Measurements from ENCODE around the gene AP5B1. TPM values are rescaled to one million over a fixed set of nuclear protein-coding genes. Genes with fewer than 3 reads are reported as not detected.

AP5B1 gene
- total RNA-seq, 1 experiment from 2014 or later = 9.4 TPM

DNA sequence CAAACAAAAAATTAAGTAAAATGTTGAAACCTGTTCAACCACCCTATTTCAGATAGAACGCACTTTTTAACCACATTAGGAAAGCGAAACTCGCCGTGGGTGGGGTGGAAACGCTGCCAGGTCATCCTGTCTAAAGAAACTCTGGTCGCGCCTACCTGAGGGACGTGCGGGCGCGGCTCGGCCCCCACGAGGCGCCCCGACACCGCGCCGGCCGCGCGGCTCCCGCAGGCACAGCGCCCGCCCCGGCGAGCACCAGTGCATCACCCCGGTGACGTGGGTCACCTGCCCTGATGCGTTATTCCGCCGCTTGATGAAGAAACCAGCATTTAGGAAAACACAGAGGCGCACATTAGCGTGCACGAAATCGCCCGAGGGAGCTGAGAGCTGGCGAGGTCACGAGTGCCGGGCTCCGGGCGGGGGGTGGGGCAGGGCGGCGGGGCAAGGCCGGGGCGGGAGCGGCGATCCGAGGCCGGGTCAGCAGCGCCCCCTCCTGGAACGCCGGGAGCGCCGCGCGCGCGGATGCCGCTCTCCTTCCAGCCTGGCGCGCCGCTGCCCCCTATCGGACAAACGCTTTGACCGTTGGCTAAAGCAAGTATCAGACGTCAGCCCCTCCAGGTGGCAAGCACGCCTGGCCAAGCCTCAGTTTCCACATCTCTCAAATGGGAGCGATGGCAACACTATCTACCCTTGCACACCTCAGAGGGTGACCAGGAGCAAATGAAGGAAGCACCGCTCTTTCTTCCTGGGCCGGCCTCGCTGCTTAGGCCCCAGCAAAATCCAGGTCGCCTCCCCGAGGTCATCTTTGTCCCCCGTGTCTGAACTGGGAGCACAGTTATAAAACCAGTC, 37.3 kb upstream of the AP5B1 start:
- no CpG with 5 or more reads among the region's 74 CpGs for WGBS (ENCODE audit: extremely low coverage, insufficient read length, low lambda C conversion rate)
- H3K79me1 ChIP-seq (ENCODE audit: insufficient read depth, low read depth, low read length, poor library complexity, severe bottlenecking) = no peaks in the 10 kb centered on the region
- H2AK5ac ChIP-seq (ENCODE audit: insufficient read length, low read length) = no peak overlapping the region
- no peaks in the 10 kb centered on the region for H3K9me3 ChIP-seq (ENCODE audit: control insufficient read depth, low read depth, low read length)
- H3T11ph ChIP-seq (ENCODE audit: low read length) = no peak overlapping the region
- no peak overlapping the region for H2BK5ac ChIP-seq (ENCODE audit: insufficient read length, low read length)
- H2BK12ac ChIP-seq (ENCODE audit: insufficient read length, low read depth, low read length) = no peak overlapping the region
- no peak overlapping the region for H3K56ac ChIP-seq (ENCODE audit: insufficient read length, low read depth, low read length)
- no peak overlapping the region for H2BK20ac ChIP-seq (ENCODE audit: low read depth, low read length, poor library complexity, severe bottlenecking)
- H3K4me1 ChIP-seq (ENCODE audit: insufficient read depth, low read length) = no peaks in the 10 kb centered on the region
- no peak overlapping the region for H4K91ac ChIP-seq (ENCODE audit: insufficient read length, low read depth, low read length)
- H2BK15ac ChIP-seq (ENCODE audit: low read depth, low read length) = no peak overlapping the region
- no peaks in the 10 kb centered on the region for H3K79me2 ChIP-seq (ENCODE audit: insufficient read depth, low read length)
- no peak overlapping the region for H3K27ac ChIP-seq (ENCODE audit: insufficient read length, low read depth, low read length)
- H2BK120ac ChIP-seq (ENCODE audit: low read depth, low read length, poor library complexity, severe bottlenecking) = no peak overlapping the region
- peak overlapping the region; percentile 55 for H3K4me2 ChIP-seq (ENCODE audit: insufficient read depth, insufficient read length, low read length)
- Mint-ChIP-seq H3K9me3 (no peaks in the 10 kb centered on the region; a peak in 1 of 5 replicates), H3K27ac (no peak overlapping the region; a peak in 1 of 7 replicates), H3K4me3 (peak overlapping the region; percentile 59 to 84), H3K27me3 (ENCODE audit: low read depth) (peaks cover 25% of the 10 kb centered on the region), H3K4me1 (peaks cover 0 to 8% of the 10 kb centered on the region in 2 experiments; a peak in 1 of 4 replicates), H3K36me3 (ENCODE audit: insufficient read depth in 1 of 3, low read depth in 3 of 3) (no peaks in the 10 kb centered on the region; a peak in 1 of 7 replicates)
- H3K9ac ChIP-seq (ENCODE audit: extremely low read depth, insufficient read length, low read length) = peak overlapping the region; percentile 55
- no peak overlapping the region for H3K4ac ChIP-seq (ENCODE audit: low read depth, low read length)
- H2AFZ ChIP-seq (ENCODE audit: low read length) = no peak overlapping the region
- H4K5ac ChIP-seq (ENCODE audit: insufficient read length, low read depth, low read length) = no peak overlapping the region
- H4K8ac ChIP-seq (replicated peaks; ENCODE audit: insufficient read length, low read depth, low read length) = no peak overlapping the region
- no peak overlapping the region for H3K18ac ChIP-seq (ENCODE audit: insufficient read length, low read depth, low read length)
- H3K27me3 ChIP-seq (ENCODE audit: insufficient read depth, low read length) = no peaks in the 10 kb centered on the region
- H3K14ac ChIP-seq (ENCODE audit: insufficient read depth, low read length) = peak overlapping the region; percentile 58; the same call in 1 of the 2 replicates
- H4K20me1 ChIP-seq (ENCODE audit: control insufficient read depth, insufficient read depth, insufficient read length) = no peaks in the 10 kb centered on the region
- peaks cover 3% of the 10 kb centered on the region for H3K23me2 ChIP-seq (ENCODE audit: insufficient read length, low read depth, low read length, poor library complexity, severe bottlenecking)
- TF ChIP-seq, protein P1, sequence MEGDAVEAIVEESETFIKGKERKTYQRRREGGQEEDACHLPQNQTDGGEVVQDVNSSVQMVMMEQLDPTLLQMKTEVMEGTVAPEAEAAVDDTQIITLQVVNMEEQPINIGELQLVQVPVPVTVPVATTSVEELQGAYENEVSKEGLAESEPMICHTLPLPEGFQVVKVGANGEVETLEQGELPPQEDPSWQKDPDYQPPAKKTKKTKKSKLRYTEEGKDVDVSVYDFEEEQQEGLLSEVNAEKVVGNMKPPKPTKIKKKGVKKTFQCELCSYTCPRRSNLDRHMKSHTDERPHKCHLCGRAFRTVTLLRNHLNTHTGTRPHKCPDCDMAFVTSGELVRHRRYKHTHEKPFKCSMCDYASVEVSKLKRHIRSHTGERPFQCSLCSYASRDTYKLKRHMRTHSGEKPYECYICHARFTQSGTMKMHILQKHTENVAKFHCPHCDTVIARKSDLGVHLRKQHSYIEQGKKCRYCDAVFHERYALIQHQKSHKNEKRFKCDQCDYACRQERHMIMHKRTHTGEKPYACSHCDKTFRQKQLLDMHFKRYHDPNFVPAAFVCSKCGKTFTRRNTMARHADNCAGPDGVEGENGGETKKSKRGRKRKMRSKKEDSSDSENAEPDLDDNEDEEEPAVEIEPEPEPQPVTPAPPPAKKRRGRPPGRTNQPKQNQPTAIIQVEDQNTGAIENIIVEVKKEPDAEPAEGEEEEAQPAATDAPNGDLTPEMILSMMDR (conservative IDR thresholded peaks at IDR 0.05) = peak; percentile 100
- peak; percentile 91 for DNase-seq
- no peak overlapping the region for H3K23ac ChIP-seq (ENCODE audit: insufficient read length, low read depth, low read length)
